HAP-1 (cell line): ENCODE data around the gene COBL.
"Not testable (repeated sequence)": the region's sequence is repeated elsewhere in the genome, so short reads cannot be mapped to it uniquely, and the experiment has no call there.

Source experiments
- DNase-seq, 2 experiments: peaks; one replicate each; pipeline ENCODE4 v3.0.0-alpha.2; 2016 to 2020; ENCODE audit warnings: low spot score in 2 of 2
- H3K27me3 ChIP-seq: fragments of 250-450 bp; sonication (Bioruptor Pico); 2 replicates; pipeline ENCODE4 v1.5.1; 2020; ENCODE audit warnings: low read depth, mild to moderate bottlenecking, moderate library complexity
- H3K36me3 ChIP-seq: fragments of 250-450 bp; sonication (Bioruptor Pico); replicated peaks from 2 replicates; pipeline ENCODE4 v1.5.1; 2020; ENCODE audit warnings: mild to moderate bottlenecking
- H3K4me1 ChIP-seq: fragments of 250-450 bp; sonication (Bioruptor Pico); 2 replicates; pipeline ENCODE4 v1.5.1; 2020; ENCODE audit warnings: mild to moderate bottlenecking
- H3K4me3 ChIP-seq: fragments of 250-450 bp; sonication (Bioruptor Pico); 2 replicates; pipeline ENCODE4 v1.5.1; 2020; ENCODE audit warnings: mild to moderate bottlenecking, moderate library complexity
- H3K9me3 ChIP-seq: fragments of 250-450 bp; sonication (Bioruptor Pico); 2 replicates; pipeline ENCODE4 v1.5.1; 2020; ENCODE audit warnings: mild to moderate bottlenecking, moderate library complexity
- in situ Hi-C: fragments of 300-500 bp; cut with MboI; formaldehyde crosslinking; loops from 3 replicates; pipeline ENCODE4 v1.14.3; 2020; ENCODE audit warnings: low sequenced_read_pairs, inconsistent platforms, mixed read lengths

The COBL gene

GRCh38 chr7:51209426-51209825 lies 107.2 kb downstream of the COBL start:
- H3K4me3 ChIP-seq: no peak overlapping the region
- H3K27me3 ChIP-seq: no peaks in the 10 kb centered on the region
- in situ Hi-C loops: no loop called here
- DNase-seq: no peak
- no peaks in the 10 kb centered on the region for H3K36me3 ChIP-seq
- H3K4me1 ChIP-seq: no peaks in the 10 kb centered on the region; the same call in 1 of the 2 replicates
- no peaks in the 10 kb centered on the region for H3K9me3 ChIP-seq

GRCh38 chr7:51208125-51208524 lies 108.5 kb downstream of the COBL start:
- not testable (repeated sequence) for H3K27me3 ChIP-seq, DNase-seq

GRCh38 chr7:51198654-51199053 lies 118.0 kb downstream of the COBL start:
- H3K4me1 ChIP-seq: no peaks in the 10 kb centered on the region
- H3K27me3 ChIP-seq: no peaks in the 10 kb centered on the region
- H3K36me3 ChIP-seq: no peaks in the 10 kb centered on the region
- DNase-seq: no peak
- no peaks in the 10 kb centered on the region for H3K9me3 ChIP-seq
- no peak overlapping the region for H3K4me3 ChIP-seq
- in situ Hi-C loops: no loop called here

More at GRCh38 chr7:51208125-51208524, 108.5 kb downstream of the COBL start:
- H3K9me3 ChIP-seq, H3K36me3 ChIP-seq, in situ Hi-C loops, H3K4me3 ChIP-seq, H3K4me1 ChIP-seq: not testable (repeated sequence)

- no peak for DNase-seq
Observed at GRCh38 chr7:51190969-51191368, 125.6 kb downstream of the COBL start.

GRCh38 chr7:51189777-51190176 lies 126.8 kb downstream of the COBL start:
- H3K27me3 ChIP-seq: no peaks in the 10 kb centered on the region
- no peaks in the 10 kb centered on the region for H3K9me3 ChIP-seq
- no peak overlapping the region for H3K4me3 ChIP-seq
- DNase-seq: no peak
- no peaks in the 10 kb centered on the region for H3K4me1 ChIP-seq
- H3K36me3 ChIP-seq: no peaks in the 10 kb centered on the region; the same call in 1 of the 2 replicates
- in situ Hi-C loops: no loop called here

More at GRCh38 chr7:51190969-51191368, 125.6 kb downstream of the COBL start:
- Histone ChIP-seq H3K27me3 (no peaks in the 10 kb centered on the region), H3K9me3 (no peaks in the 10 kb centered on the region), H3K4me3 (no peak overlapping the region), H3K36me3 (no peaks in the 10 kb centered on the region; the same call in 1 of the 2 replicates), H3K4me1 (no peaks in the 10 kb centered on the region)
- in situ Hi-C loops: no loop called here

GRCh38 chr7:51188987-51189386 lies 127.6 kb downstream of the COBL start:
- Histone ChIP-seq H3K9me3 (no peaks in the 10 kb centered on the region), H3K4me1 (no peaks in the 10 kb centered on the region), H3K27me3 (no peaks in the 10 kb centered on the region), H3K4me3 (no peak overlapping the region), H3K36me3 (no peaks in the 10 kb centered on the region; the same call in 1 of the 2 replicates)
- no peak for DNase-seq
- in situ Hi-C loops: no loop called here

GRCh38 chr7:51187941-51188340 lies 128.7 kb downstream of the COBL start:
- peak in 1 of 2 experiments; percentile 18 for DNase-seq
- no peaks in the 10 kb centered on the region for H3K27me3 ChIP-seq
- in situ Hi-C loops: no loop called here
- no peaks in the 10 kb centered on the region; the same call in 1 of the 2 replicates for H3K36me3 ChIP-seq
- no peaks in the 10 kb centered on the region for H3K9me3 ChIP-seq
- H3K4me3 ChIP-seq: no peak overlapping the region
- no peaks in the 10 kb centered on the region for H3K4me1 ChIP-seq

- Histone ChIP-seq H3K9me3 (no peaks in the 10 kb centered on the region), H3K4me3 (no peak overlapping the region), H3K27me3 (no peaks in the 10 kb centered on the region), H3K4me1 (no peaks in the 10 kb centered on the region), H3K36me3 (no peaks in the 10 kb centered on the region; the same call in 1 of the 2 replicates)
- in situ Hi-C loops: no loop called here
- DNase-seq: no peak
Observed at GRCh38 chr7:51186531-51186930, 130.1 kb downstream of the COBL start.

GRCh38 chr7:51182636-51183166 lies 133.9 kb downstream of the COBL start:
- Histone ChIP-seq H3K9me3 (no peaks in the 10 kb centered on the region), H3K4me3 (no peak overlapping the region), H3K36me3 (no peaks in the 10 kb centered on the region), H3K27me3 (no peaks in the 10 kb centered on the region), H3K4me1 (no peaks in the 10 kb centered on the region)
- in situ Hi-C loops: no loop called here
- no peak for DNase-seq

- Histone ChIP-seq H3K36me3 (no peaks in the 10 kb centered on the region), H3K4me3 (no peak overlapping the region), H3K9me3 (no peaks in the 10 kb centered on the region), H3K27me3 (no peaks in the 10 kb centered on the region), H3K4me1 (peaks cover 10% of the 10 kb centered on the region)
- DNase-seq: no peak
- in situ Hi-C loops: no loop called here
Observed at GRCh38 chr7:51180092-51180491, 136.5 kb downstream of the COBL start.

- no peaks in the 10 kb centered on the region for H3K27me3 ChIP-seq
Observed at GRCh38 chr7:51175992-51176388, 140.6 kb downstream of the COBL start.

GRCh38 chr7:51175316-51175991 lies 141.2 kb downstream of the COBL start:
- H3K4me1 ChIP-seq: peaks cover 10% of the 10 kb centered on the region
- H3K4me3 ChIP-seq: no peak overlapping the region
- DNase-seq: no peak
- no peaks in the 10 kb centered on the region for H3K36me3 ChIP-seq
- in situ Hi-C loops: no loop called here
- no peaks in the 10 kb centered on the region for H3K27me3 ChIP-seq
- no peaks in the 10 kb centered on the region for H3K9me3 ChIP-seq

More at GRCh38 chr7:51175992-51176388, 140.6 kb downstream of the COBL start:
- no peaks in the 10 kb centered on the region for H3K9me3 ChIP-seq
- DNase-seq: no peak
- no peaks in the 10 kb centered on the region for H3K36me3 ChIP-seq
- peaks cover 10% of the 10 kb centered on the region for H3K4me1 ChIP-seq
- no peak overlapping the region for H3K4me3 ChIP-seq
- in situ Hi-C loops: no loop called here

- Histone ChIP-seq H3K4me3 (no peak overlapping the region), H3K36me3 (no peaks in the 10 kb centered on the region), H3K27me3 (no peaks in the 10 kb centered on the region), H3K9me3 (no peaks in the 10 kb centered on the region), H3K4me1 (peaks cover 5% of the 10 kb centered on the region)
- in situ Hi-C loops: no loop called here
- no peak for DNase-seq
Observed at GRCh38 chr7:51165337-51165736, 151.3 kb downstream of the COBL start.

- no peaks in the 10 kb centered on the region for H3K9me3 ChIP-seq
- in situ Hi-C loops: loop anchor here (5.0 kb wide), 1 partner anchor 204 kb away; no protein-coding TSS in a partner anchor
- no peaks in the 10 kb centered on the region for H3K36me3 ChIP-seq
- peaks cover 7% of the 10 kb centered on the region for H3K4me1 ChIP-seq
- DNase-seq: peak; percentile 76 to 91
- H3K27me3 ChIP-seq: no peaks in the 10 kb centered on the region
- no peak overlapping the region for H3K4me3 ChIP-seq
Observed at GRCh38 chr7:51162724-51163329, 153.8 kb downstream of the COBL start.
